ENCODE data around the gene LRRC15.
A peak's percentile ranks its signal among the peaks of the same experiment; 100 is the strongest.

LRRC15 gene

DNA sequence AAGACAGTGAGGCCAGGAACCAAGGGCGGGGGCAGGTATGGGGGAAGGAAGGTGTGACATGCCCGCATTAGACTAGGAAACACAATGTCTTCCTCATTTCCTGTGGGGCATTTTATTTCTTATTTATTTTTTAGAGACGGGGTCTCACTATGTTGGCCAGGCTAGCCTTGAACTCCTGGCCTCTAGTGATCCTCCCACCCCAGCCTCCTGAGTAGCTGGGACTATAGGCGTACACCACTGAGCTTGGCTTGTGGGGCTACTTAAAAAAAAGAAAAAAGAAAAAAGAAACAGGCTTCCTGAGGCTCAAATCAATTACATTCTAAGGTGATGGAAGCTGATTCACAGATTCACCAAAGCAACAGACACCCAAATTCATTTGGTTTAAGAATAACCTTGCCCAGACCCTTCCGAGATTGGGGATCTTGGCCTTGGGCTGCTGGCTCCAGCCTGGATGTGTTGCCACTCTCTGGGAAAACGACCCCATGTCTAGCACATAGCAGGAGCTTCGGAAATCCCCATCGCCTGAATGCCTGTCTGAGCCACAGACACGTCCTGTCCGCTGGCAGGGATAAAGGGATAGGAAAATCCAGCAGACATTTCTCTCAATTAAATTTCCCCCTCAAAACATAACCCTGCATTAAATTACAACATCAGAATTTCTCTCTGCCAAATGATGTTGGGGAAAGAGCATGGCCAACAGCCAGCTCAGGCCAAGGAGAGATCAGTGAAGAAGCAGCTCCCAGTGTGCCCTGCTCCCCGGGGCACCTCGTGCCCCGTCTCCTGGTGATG lies 31.4 kb downstream of the LRRC15 start:
- H3K14ac ChIP-seq (ENCODE audit: low read length): no peak overlapping the region
- H4K8ac ChIP-seq (ENCODE audit: low read depth, low read length): no peak overlapping the region
- H3K4ac ChIP-seq (ENCODE audit: low read length): no peak overlapping the region
- WGBS, 2 donors (ENCODE audit: extremely low coverage in 2 of 2, insufficient read length in 2 of 2, insufficient replicate concordance in 1 of 2): no CpG with 5 or more reads among the region's 13 CpGs
- H3K23ac ChIP-seq (ENCODE audit: low read depth, low read length, poor library complexity): no peak overlapping the region
- no peaks in the 10 kb centered on the region for H3K36me3 ChIP-seq (replicated peaks in 1 of 2; ENCODE audit: control insufficient read depth in 2 of 2, insufficient read depth in 2 of 2, low read length in 2 of 2)
- no peak for DNase-seq (ENCODE audit: low spot score)
- no peak overlapping the region for H3K27ac ChIP-seq (replicated peaks; ENCODE audit: low read length)
- no peak overlapping the region for H2AK5ac ChIP-seq (ENCODE audit: low read depth, low read length)
- H3K9me3 ChIP-seq (replicated peaks in 1 of 2; ENCODE audit: control insufficient read depth in 2 of 2, insufficient read depth in 1 of 2, low read depth in 1 of 2, low read length in 2 of 2): no peaks in the 10 kb centered on the region
- H4K91ac ChIP-seq (ENCODE audit: low read depth, low read length, poor library complexity): no peak overlapping the region
- no peak overlapping the region for H3K9ac ChIP-seq (ENCODE audit: low read depth, low read length, poor library complexity)
- peaks cover 4 to 9% of the 10 kb centered on the region in 2 donors for H3K4me1 ChIP-seq (ENCODE audit: control insufficient read depth in 2 of 2, insufficient read depth in 1 of 2, low read depth in 1 of 2, low read length in 2 of 2)
- peaks cover 0 to 36% (median 4%) of the 10 kb centered on the region in 3 experiments for H3K27me3 ChIP-seq (ENCODE audit: control insufficient read depth in 3 of 3, insufficient read depth in 3 of 3, low read depth in 1 of 3, low read length in 3 of 3)
- H3K18ac ChIP-seq (ENCODE audit: low read length): no peak overlapping the region
- H3K79me1 ChIP-seq (ENCODE audit: low read depth, low read length): no peaks in the 10 kb centered on the region
- H3K4me2 ChIP-seq (ENCODE audit: insufficient read depth, low read length, poor library complexity, severe bottlenecking): no peak overlapping the region
- H2BK12ac ChIP-seq (ENCODE audit: low read length): no peak overlapping the region
- no peak overlapping the region for H2BK5ac ChIP-seq (ENCODE audit: low read length)
- H3K4me3 ChIP-seq (ENCODE audit: low read length in 2 of 2): no peak overlapping the region
- no peak overlapping the region for H2BK120ac ChIP-seq (ENCODE audit: low read depth, low read length)
- no peak overlapping the region for H2BK15ac ChIP-seq (ENCODE audit: low read length)
- H2AFZ ChIP-seq (ENCODE audit: low read length): no peak overlapping the region

GRCh38 chr3:194336601-194337355 lies 32.8 kb downstream of the LRRC15 start:
- H3K4ac ChIP-seq (ENCODE audit: low read length): no peak overlapping the region
- no peak overlapping the region for H3K23ac ChIP-seq (ENCODE audit: low read depth, low read length, poor library complexity)
- H2BK5ac ChIP-seq (ENCODE audit: low read length): no peak overlapping the region
- no peak overlapping the region for H2BK15ac ChIP-seq (ENCODE audit: low read length)
- DNase-seq (ENCODE audit: low spot score): no peak
- no peaks in the 10 kb centered on the region for H3K79me1 ChIP-seq (ENCODE audit: low read depth, low read length)
- no peak overlapping the region for H2AK5ac ChIP-seq (ENCODE audit: low read depth, low read length)
- peak overlapping the region; percentile 51 for H2BK12ac ChIP-seq (ENCODE audit: low read length)
- H2AFZ ChIP-seq (ENCODE audit: low read length): peak overlapping the region; percentile 48
- H3K4me3 ChIP-seq (ENCODE audit: low read length in 2 of 2): no peak overlapping the region
- no peaks in the 10 kb centered on the region for H3K9me3 ChIP-seq (replicated peaks in 1 of 2; ENCODE audit: control insufficient read depth in 2 of 2, insufficient read depth in 1 of 2, low read depth in 1 of 2, low read length in 2 of 2)
- H3K27ac ChIP-seq (replicated peaks; ENCODE audit: low read length): no peak overlapping the region
- no peak overlapping the region for H3K9ac ChIP-seq (ENCODE audit: low read depth, low read length, poor library complexity)
- no peak overlapping the region for H4K8ac ChIP-seq (ENCODE audit: low read depth, low read length)
- H3K18ac ChIP-seq (ENCODE audit: low read length): peak overlapping the region; percentile 62
- no peak overlapping the region for H3K4me2 ChIP-seq (ENCODE audit: insufficient read depth, low read length, poor library complexity, severe bottlenecking)
- H2BK120ac ChIP-seq (ENCODE audit: low read depth, low read length): no peak overlapping the region
- H3K4me1 ChIP-seq (ENCODE audit: control insufficient read depth in 2 of 2, insufficient read depth in 1 of 2, low read depth in 1 of 2, low read length in 2 of 2): peaks cover 5 to 9% of the 10 kb centered on the region in 2 donors
- peaks cover 0 to 40% (median 15%) of the 10 kb centered on the region in 3 experiments for H3K27me3 ChIP-seq (ENCODE audit: control insufficient read depth in 3 of 3, insufficient read depth in 3 of 3, low read depth in 1 of 3, low read length in 3 of 3)
- H3K36me3 ChIP-seq (replicated peaks in 1 of 2; ENCODE audit: control insufficient read depth in 2 of 2, insufficient read depth in 2 of 2, low read length in 2 of 2): no peaks in the 10 kb centered on the region
- WGBS, 2 donors (ENCODE audit: extremely low coverage in 2 of 2, insufficient read length in 2 of 2, insufficient replicate concordance in 1 of 2): no CpG with 5 or more reads among the region's 17 CpGs
- no peak overlapping the region for H4K91ac ChIP-seq (ENCODE audit: low read depth, low read length, poor library complexity)
- no peak overlapping the region for H3K14ac ChIP-seq (ENCODE audit: low read length)

DNA sequence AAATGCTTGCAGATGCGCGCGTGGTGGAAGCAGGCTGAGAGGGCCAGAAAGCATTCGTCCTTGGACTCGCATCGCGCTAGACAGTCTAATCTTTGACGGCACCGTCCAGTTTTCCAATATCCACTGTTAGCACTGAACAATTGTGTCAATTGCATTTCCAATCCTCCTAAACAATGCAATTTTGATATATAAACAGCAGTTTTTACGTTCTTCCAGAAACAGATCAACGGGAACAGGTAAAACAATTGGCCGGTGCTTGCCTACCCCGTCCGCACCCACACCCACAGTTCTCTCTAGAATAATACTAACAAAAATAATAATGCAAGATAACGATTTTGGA lies 35.6 kb downstream of the LRRC15 start:
- no peak overlapping the region for H3K9ac ChIP-seq (ENCODE audit: low read depth, low read length, poor library complexity)
- H3K79me1 ChIP-seq (ENCODE audit: low read depth, low read length): no peaks in the 10 kb centered on the region
- no peak overlapping the region for H2BK12ac ChIP-seq (ENCODE audit: low read length)
- no peak overlapping the region for H2AK5ac ChIP-seq (ENCODE audit: low read depth, low read length)
- no peak overlapping the region for H3K27ac ChIP-seq (replicated peaks; ENCODE audit: low read length)
- no peak for DNase-seq (ENCODE audit: low spot score)
- H2BK120ac ChIP-seq (ENCODE audit: low read depth, low read length): no peak overlapping the region
- peaks cover 0 to 59% (median 15%) of the 10 kb centered on the region in 3 experiments for H3K27me3 ChIP-seq (ENCODE audit: control insufficient read depth in 3 of 3, insufficient read depth in 3 of 3, low read depth in 1 of 3, low read length in 3 of 3)
- no peak overlapping the region for H2BK15ac ChIP-seq (ENCODE audit: low read length)
- H3K4me2 ChIP-seq (ENCODE audit: insufficient read depth, low read length, poor library complexity, severe bottlenecking): no peak overlapping the region
- H3K36me3 ChIP-seq (replicated peaks in 1 of 2; ENCODE audit: control insufficient read depth in 2 of 2, insufficient read depth in 2 of 2, low read length in 2 of 2): no peaks in the 10 kb centered on the region
- no peaks in the 10 kb centered on the region for H3K9me3 ChIP-seq (replicated peaks in 1 of 2; ENCODE audit: control insufficient read depth in 2 of 2, insufficient read depth in 1 of 2, low read depth in 1 of 2, low read length in 2 of 2)
- no peak overlapping the region for H3K18ac ChIP-seq (ENCODE audit: low read length)
- H3K4me1 ChIP-seq (ENCODE audit: control insufficient read depth in 2 of 2, insufficient read depth in 1 of 2, low read depth in 1 of 2, low read length in 2 of 2): peaks cover 6 to 12% of the 10 kb centered on the region in 2 donors
- H3K14ac ChIP-seq (ENCODE audit: low read length): no peak overlapping the region
- no peak overlapping the region for H3K4ac ChIP-seq (ENCODE audit: low read length)
- no peak overlapping the region for H2BK5ac ChIP-seq (ENCODE audit: low read length)
- no CpG with 5 or more reads among the region's 15 CpGs for WGBS, 2 donors (ENCODE audit: extremely low coverage in 2 of 2, insufficient read length in 2 of 2, insufficient replicate concordance in 1 of 2)
- H3K23ac ChIP-seq (ENCODE audit: low read depth, low read length, poor library complexity): no peak overlapping the region
- H2AFZ ChIP-seq (ENCODE audit: low read length): peak overlapping the region; percentile 93
- H3K4me3 ChIP-seq (ENCODE audit: low read length in 2 of 2): no peak overlapping the region
- no peak overlapping the region for H4K8ac ChIP-seq (ENCODE audit: low read depth, low read length)
- H4K91ac ChIP-seq (ENCODE audit: low read depth, low read length, poor library complexity): no peak overlapping the region
